ENCODE measurements around the gene PHAF1.

GRCh38 chr16:67101311-67102082 is 8.2 kb upstream of the PHAF1 start:
- TF ChIP-seq YY1 (IDR thresholded peaks at IDR 0.05) (no peak), RAD21 (IDR thresholded peaks at IDR 0.05) (no peak), HNF4G (IDR thresholded peaks at IDR 0.05) (no peak), CTCF (IDR thresholded peaks at IDR 0.05; ENCODE audit: low read depth, low read length, missing input control) (no peak), TAF1 (conservative IDR thresholded peaks at IDR 0.05) (no peak)
